Measurements from ENCODE around the gene ERO1A.
A peak's percentile ranks its signal among the peaks of the same experiment; 100 is the strongest.
"Not testable (repeated sequence)": the region's sequence is repeated elsewhere in the genome, so short reads cannot be mapped to it uniquely, and the experiment has no call there.

The ERO1A gene

GRCh38 chr14:52729925-52730708 lies 34.8 kb upstream of the ERO1A start, which contains the start of gene STYX:
Gene STYX (plus strand): TSS chr14:52730166. CDS start chr14:52730475, 309 bp downstream.
- no peak for TF ChIP-seq CTCF (IDR thresholded peaks at IDR 0.05; ENCODE audit: extremely low read depth, missing control alignments)
- DNase-seq (ENCODE audit: low spot score) = peak; percentile 92

- DNase-seq (ENCODE audit: low spot score) = no peak
- TF ChIP-seq CTCF (IDR thresholded peaks at IDR 0.05; ENCODE audit: extremely low read depth, missing control alignments) = no peak
These were observed 34.2 kb upstream of the ERO1A start for GRCh38 chr14:52729585-52729924.

- not testable (repeated sequence) for DNase-seq (ENCODE audit: low spot score)
These were observed 33.7 kb upstream of the ERO1A start for GRCh38 chr14:52729035-52729434.

- not testable (repeated sequence) for DNase-seq (ENCODE audit: low spot score)
These were observed 32.2 kb upstream of the ERO1A start for GRCh38 chr14:52727509-52727908.

- DNase-seq (ENCODE audit: low spot score) = no peak
- no peak for TF ChIP-seq CTCF (IDR thresholded peaks at IDR 0.05; ENCODE audit: extremely low read depth, missing control alignments)
These were observed 28.9 kb upstream of the ERO1A start for GRCh38 chr14:52724360-52724644.

GRCh38 chr14:52723514-52724359 lies 28.4 kb upstream of the ERO1A start:
- no peak for TF ChIP-seq CTCF (IDR thresholded peaks at IDR 0.05; ENCODE audit: extremely low read depth, missing control alignments)
- DNase-seq (ENCODE audit: low spot score) = no peak

- TF ChIP-seq CTCF (IDR thresholded peaks at IDR 0.05; ENCODE audit: extremely low read depth, missing control alignments) = no peak
- DNase-seq (ENCODE audit: low spot score) = no peak
These were observed 20.8 kb upstream of the ERO1A start for GRCh38 chr14:52716155-52716554.

- DNase-seq (ENCODE audit: low spot score) = no peak
- TF ChIP-seq CTCF (IDR thresholded peaks at IDR 0.05; ENCODE audit: extremely low read depth, missing control alignments) = no peak
These were observed 16.3 kb upstream of the ERO1A start for GRCh38 chr14:52711666-52712065.
